HG02678 (cell line): ENCODE measurements around the gene OSBPL5.

Experiments used
- ATAC-seq: cut with Tn5 transposase; IDR thresholded peaks from one replicate; pipeline ENCODE4 v1.9.1; 2021; ENCODE audit warnings: mild to moderate bottlenecking, moderate library complexity; ENCODE audit not compliant: unreplicated experiment

The OSBPL5 gene

GRCh38 chr11:3135481-3136440, 29.3 kb downstream of the OSBPL5 start:
- no peak for ATAC-seq

GRCh38 chr11:3134651-3135480, 30.2 kb downstream of the OSBPL5 start:
- no peak for ATAC-seq

GRCh38 chr11:3134218-3134621, 30.9 kb downstream of the OSBPL5 start:
- no peak for ATAC-seq

- no peak for ATAC-seq
These were observed 31.6 kb downstream of the OSBPL5 start for GRCh38 chr11:3133261-3134217.

- no peak for ATAC-seq
These were observed 32.3 kb downstream of the OSBPL5 start for GRCh38 chr11:3132831-3133260.

GRCh38 chr11:3132271-3132781, 32.8 kb downstream of the OSBPL5 start:
- no peak for ATAC-seq

- no peak for ATAC-seq
These were observed 33.7 kb downstream of the OSBPL5 start for GRCh38 chr11:3131330-3131941.

- no peak for ATAC-seq
These were observed 34.6 kb downstream of the OSBPL5 start for GRCh38 chr11:3130269-3131071.

- no peak for ATAC-seq
These were observed 35.4 kb downstream of the OSBPL5 start for GRCh38 chr11:3129591-3130268.

- no peak for ATAC-seq
These were observed 35.9 kb downstream of the OSBPL5 start for GRCh38 chr11:3129181-3129590.

- ATAC-seq, result no peak
These were observed 36.5 kb downstream of the OSBPL5 start for GRCh38 chr11:3128356-3129180.

- ATAC-seq, result no peak
These were observed 37.3 kb downstream of the OSBPL5 start for GRCh38 chr11:3127706-3128355.

- ATAC-seq, result no peak
These were observed 38.0 kb downstream of the OSBPL5 start for GRCh38 chr11:3126901-3127691.

GRCh38 chr11:3126207-3126865, 38.8 kb downstream of the OSBPL5 start:
- no peak for ATAC-seq

- no peak for ATAC-seq
These were observed 40.3 kb downstream of the OSBPL5 start for GRCh38 chr11:3124821-3125220.
